ENCODE results near the gene LRRN1.
"Not testable (repeated sequence)": the region's sequence is repeated elsewhere in the genome, so short reads cannot be mapped to it uniquely, and the experiment has no call there.

LRRN1 gene

GRCh38 chr3:3815206-3815605, 16.0 kb downstream of the LRRN1 start:
- no peak for FAIRE-seq

- no peak for FAIRE-seq
Observed at GRCh38 chr3:3816034-3816433, 16.8 kb downstream of the LRRN1 start.

DNA sequence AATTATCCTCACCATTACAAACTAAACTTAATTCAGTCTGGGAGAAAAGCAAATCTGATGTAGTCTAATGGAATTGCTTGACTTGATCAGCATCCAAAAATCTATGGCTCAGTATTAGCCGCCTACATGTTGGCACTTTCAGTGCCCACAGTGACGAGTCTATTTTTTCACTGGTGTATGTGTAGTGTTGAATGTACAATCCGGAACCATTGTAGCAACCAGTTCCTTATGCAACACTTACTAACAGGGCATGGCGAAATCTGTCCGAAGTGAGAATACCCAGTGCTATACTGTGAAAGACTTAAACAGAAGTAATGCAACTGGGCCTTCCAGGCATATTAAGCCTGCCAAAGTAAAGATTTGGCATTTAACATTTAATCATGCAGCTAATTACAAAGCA, 18.6 kb downstream of the LRRN1 start:
- FAIRE-seq, result no peak

DNA sequence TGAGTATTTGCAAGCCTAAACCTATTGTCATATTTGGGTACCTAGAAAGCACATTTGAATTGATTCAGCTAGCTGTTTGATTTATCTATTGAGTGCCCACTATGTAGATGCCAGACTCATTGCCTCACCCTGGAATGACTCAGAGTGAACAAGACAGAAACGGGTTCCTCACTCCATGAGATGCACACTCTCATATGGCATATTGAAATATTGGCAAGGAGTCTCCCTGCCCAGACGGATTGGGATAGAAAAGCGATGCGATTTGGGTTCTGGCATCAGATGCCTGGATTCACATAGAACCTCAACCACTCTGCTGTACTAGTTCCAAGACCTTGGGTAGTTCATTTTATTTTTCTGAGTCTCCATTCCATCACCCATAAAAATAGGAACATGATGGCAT, 22.5 kb downstream of the LRRN1 start:
- FAIRE-seq, result no peak

DNA sequence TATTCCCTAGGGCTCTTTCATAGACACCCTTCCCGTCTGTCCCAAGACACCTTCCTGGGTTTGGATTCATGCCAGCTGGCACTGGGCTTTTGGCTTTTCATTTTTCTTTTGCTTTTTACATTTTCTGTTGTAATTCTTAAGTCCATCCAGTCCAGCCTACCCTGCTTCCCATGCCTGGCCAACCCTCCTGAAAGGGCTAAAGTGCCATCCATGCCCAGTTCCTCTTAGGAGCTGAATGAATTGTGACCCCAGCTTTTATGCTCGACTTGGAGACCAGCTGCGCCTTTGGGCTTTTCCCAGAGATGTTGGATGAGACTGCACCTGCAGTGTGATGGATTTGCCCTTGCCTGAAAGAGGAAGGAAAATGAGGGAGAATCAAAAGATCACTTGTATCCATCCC, 25.8 kb downstream of the LRRN1 start:
- no peak for FAIRE-seq

- FAIRE-seq, result no peak
Observed at GRCh38 chr3:3826521-3826920, 27.3 kb downstream of the LRRN1 start.

DNA sequence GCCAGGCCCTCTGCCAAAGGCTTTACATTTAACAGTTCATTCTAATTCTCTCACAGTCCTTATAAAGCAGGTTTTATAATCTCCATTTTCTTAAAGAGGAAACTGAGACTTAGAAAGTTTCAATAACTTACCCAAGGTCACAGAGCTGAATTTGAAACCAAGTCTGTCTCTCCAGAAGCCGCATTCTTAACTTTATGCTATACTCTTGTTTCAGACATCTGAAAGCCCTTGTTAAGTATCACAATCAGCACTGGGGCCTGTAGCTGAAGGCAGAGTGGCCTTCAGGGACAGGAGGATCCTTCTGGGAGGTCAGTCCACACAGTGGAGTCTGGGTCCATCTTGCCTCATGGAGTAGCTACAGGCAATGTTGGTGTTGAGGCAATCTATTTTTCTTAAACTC, 27.9 kb downstream of the LRRN1 start:
- no peak for FAIRE-seq

- not testable (repeated sequence) for FAIRE-seq
Observed at GRCh38 chr3:3828417-3828816, 29.2 kb downstream of the LRRN1 start.

GRCh38 chr3:3836845-3837244, 37.6 kb downstream of the LRRN1 start:
- FAIRE-seq, result no peak

GRCh38 chr3:3842356-3842755, 43.1 kb downstream of the LRRN1 start:
- no peak for FAIRE-seq

DNA sequence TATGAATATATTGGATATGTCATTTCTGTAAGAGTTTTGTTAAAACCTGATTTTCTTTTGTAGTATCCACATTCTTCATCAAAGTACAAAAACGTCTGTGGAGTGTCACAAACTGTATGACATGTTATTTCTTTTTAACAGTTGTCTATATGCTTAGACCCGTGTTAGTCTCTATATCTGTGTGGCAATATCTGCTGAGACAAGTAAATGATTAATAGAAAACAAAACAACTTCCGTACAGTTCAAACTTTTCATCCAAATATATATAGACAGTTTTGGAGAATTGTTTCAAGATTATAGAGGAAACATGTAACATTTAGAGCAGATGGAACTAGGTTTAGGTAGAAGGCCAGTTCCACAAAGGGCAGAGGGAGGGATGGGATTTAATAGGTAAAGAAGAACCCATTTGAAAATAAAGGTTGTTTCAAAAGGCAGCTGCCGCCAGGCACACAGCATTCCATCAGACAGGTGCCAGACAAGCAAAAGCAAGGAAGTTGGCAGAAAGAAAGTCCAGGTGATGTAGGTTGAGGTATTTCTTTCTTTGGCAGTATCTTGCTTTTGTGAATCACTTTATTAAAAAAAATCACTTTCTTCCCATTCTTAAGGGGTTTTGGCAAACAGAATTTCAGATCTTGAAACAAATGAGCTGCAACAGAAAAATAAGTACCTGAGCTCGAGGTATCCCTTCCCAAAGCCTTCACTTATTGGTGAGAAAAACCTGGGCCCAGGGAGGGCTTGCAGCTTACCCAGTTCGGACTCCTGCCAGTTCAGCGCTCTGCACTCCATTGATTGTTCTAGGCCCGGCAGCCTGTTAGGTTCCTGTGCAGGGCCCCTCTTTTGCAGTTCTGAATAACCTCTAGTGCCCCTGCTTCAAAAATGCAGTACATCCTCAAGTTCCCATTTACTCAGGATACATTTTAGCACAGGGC, 49.0 kb downstream of the LRRN1 start:
- no peak for FAIRE-seq

- no peak for FAIRE-seq
Observed at GRCh38 chr3:3848923-3849275, 49.7 kb downstream of the LRRN1 start.

- no peak for FAIRE-seq
Observed at GRCh38 chr3:3851621-3852323, 52.5 kb downstream of the LRRN1 start.

- no peak for FAIRE-seq
Observed at GRCh38 chr3:3853544-3853943, 54.3 kb downstream of the LRRN1 start.

- FAIRE-seq, result no peak
Observed at GRCh38 chr3:3855056-3855455, 55.8 kb downstream of the LRRN1 start.

DNA sequence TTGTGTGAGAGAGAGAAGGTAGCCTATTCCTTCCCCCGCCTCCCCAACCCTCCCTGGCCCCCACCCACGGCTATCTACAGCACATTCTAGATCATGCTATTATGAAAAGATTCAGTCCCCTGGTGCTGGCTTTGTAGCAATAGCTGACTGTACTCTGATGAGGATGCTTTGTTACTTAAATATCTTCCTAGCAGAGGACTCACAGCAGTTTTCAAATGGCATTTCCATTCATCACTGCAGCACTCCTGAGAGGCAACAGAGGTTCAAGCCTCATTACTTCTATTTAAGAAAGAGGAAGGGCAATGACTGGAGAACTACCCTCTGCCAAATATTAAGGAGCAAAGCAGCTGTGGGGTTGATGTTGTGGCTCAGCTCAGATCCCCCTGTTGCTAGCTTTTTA, 61.0 kb downstream of the LRRN1 start:
- no peak for FAIRE-seq

DNA sequence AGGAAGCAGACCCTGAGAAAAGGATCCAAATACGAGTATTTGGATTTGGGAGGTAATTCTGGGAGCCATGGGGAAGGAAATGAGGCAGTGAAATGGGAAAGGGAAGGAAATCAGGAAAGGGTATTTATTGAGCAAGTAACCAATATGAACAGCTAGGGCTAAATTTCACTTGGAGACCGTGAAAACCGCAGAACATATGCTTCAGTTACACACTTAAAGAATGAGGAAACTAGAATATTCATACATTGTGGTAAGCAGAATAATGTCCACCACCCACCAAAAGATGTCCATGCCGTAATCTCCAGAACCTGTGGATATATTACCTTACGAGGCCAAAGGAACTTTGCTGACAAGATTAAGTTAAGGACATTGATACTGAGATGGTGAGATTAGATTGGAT, 63.3 kb downstream of the LRRN1 start:
- FAIRE-seq, result no peak

- FAIRE-seq, result no peak
Observed at GRCh38 chr3:3875491-3875890, 76.3 kb downstream of the LRRN1 start.

GRCh38 chr3:3881050-3881449, 81.8 kb downstream of the LRRN1 start:
- no peak for FAIRE-seq

GRCh38 chr3:3887311-3887710, 88.1 kb downstream of the LRRN1 start:
- not testable (repeated sequence) for FAIRE-seq

- no peak for FAIRE-seq
Observed at GRCh38 chr3:3893590-3893989, 94.4 kb downstream of the LRRN1 start.

Measured in G401.6 (cell line).